ENCODE measurements around the gene SLC16A3. TPM values are rescaled to one million over a fixed set of nuclear protein-coding genes. Genes with fewer than 3 reads are reported as not detected.

The SLC16A3 gene
- total RNA-seq, 1 experiment from 2014 or later, result 249 TPM

GRCh38 chr17:82232322-82232820, 3.5 kb downstream of the SLC16A3 start:
- no peak overlapping the region for H3K27ac ChIP-seq
- H3K4me1 ChIP-seq (replicated peaks), result peaks cover 90% of the 10 kb centered on the region
- no peaks in the 10 kb centered on the region for H3K27me3 ChIP-seq (replicated peaks)
- peaks cover 76% of the 10 kb centered on the region for H3K36me3 ChIP-seq
- no peak for DNase-seq (ENCODE audit: low read depth in 1 of 2, low spot score in 2 of 2)
- H3K9me3 ChIP-seq (replicated peaks), result peaks cover 4% of the 10 kb centered on the region
- H3K4me3 ChIP-seq, result peak overlapping the region; percentile 98

- peaks cover 93% of the 10 kb centered on the region for H3K4me1 ChIP-seq (replicated peaks)
- H3K9me3 ChIP-seq (replicated peaks), result peaks cover 4% of the 10 kb centered on the region
- H3K27me3 ChIP-seq (replicated peaks), result no peaks in the 10 kb centered on the region
- no peak overlapping the region for H3K27ac ChIP-seq
- peaks cover 83% of the 10 kb centered on the region for H3K36me3 ChIP-seq
- no peak overlapping the region for H3K4me3 ChIP-seq
- no peak for DNase-seq (ENCODE audit: low read depth in 1 of 2, low spot score in 2 of 2)
Measured at GRCh38 chr17:82232876-82233785, 4.3 kb downstream of the SLC16A3 start.

DNA sequence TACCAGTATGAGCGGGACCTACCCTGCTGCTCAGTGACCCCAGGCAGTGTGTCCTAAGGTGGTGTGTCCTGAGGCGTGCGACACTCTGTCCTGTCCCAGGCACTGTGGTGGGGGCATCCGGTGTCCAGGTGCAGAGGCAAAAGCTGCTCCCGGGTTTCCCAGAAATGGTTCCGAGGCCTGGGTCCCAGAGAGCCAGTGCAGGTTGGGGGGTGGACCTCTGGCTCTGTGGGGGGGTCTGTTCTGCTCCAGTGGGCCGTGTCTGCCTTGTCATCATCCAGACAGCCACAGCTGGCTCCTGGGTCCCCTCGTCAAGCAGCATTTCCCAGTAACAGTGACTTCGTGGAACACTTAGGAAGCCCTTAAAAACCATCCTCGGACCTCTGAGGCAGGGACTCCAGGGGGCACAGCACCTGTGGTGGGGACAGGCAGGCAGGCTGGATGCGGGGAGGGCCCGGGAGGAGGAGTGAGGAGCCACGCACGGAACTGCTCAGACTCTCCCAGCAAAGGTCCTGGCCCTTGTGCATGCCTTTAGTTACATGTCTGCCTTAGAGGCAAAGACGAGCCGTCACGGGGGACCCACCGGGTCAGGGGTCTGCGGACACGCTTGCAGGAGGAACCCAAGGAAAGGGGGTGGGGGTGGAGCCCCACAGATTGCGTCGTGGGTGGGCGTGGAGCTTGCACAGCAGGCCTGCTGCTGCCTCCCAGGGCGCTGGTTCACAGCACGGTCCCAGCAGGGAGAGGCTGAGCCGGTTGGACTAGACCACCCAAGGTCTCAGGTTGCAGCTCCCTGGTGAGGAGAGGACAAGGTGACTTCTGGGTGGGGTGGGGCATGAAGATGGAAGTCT, 5.6 kb downstream of the SLC16A3 start:
- DNase-seq (ENCODE audit: low read depth in 1 of 2, low spot score in 2 of 2), result peak; percentile 77 to 94
- H3K27ac ChIP-seq, result no peak overlapping the region
- peaks cover 87% of the 10 kb centered on the region for H3K4me1 ChIP-seq (replicated peaks)
- no peak overlapping the region for H3K4me3 ChIP-seq
- H3K27me3 ChIP-seq (replicated peaks), result no peaks in the 10 kb centered on the region
- H3K36me3 ChIP-seq, result peaks cover 88% of the 10 kb centered on the region
- no peaks in the 10 kb centered on the region for H3K9me3 ChIP-seq (replicated peaks)

GRCh38 chr17:82235056-82235774, 6.4 kb downstream of the SLC16A3 start:
- Histone ChIP-seq H3K27me3 (replicated peaks) (no peaks in the 10 kb centered on the region), H3K4me3 (no peak overlapping the region), H3K9me3 (replicated peaks) (no peaks in the 10 kb centered on the region), H3K27ac (no peak overlapping the region), H3K4me1 (replicated peaks) (peaks cover 87% of the 10 kb centered on the region), H3K36me3 (peaks cover 88% of the 10 kb centered on the region)
- no peak for DNase-seq (ENCODE audit: low read depth in 1 of 2, low spot score in 2 of 2)

GRCh38 chr17:82235775-82236141, 6.9 kb downstream of the SLC16A3 start:
- Histone ChIP-seq H3K27ac (no peak overlapping the region), H3K9me3 (replicated peaks) (no peaks in the 10 kb centered on the region), H3K36me3 (peaks cover 88% of the 10 kb centered on the region), H3K27me3 (replicated peaks) (no peaks in the 10 kb centered on the region), H3K4me3 (no peak overlapping the region), H3K4me1 (replicated peaks) (peaks cover 87% of the 10 kb centered on the region)
- DNase-seq (ENCODE audit: low read depth in 1 of 2, low spot score in 2 of 2), result no peak

DNA sequence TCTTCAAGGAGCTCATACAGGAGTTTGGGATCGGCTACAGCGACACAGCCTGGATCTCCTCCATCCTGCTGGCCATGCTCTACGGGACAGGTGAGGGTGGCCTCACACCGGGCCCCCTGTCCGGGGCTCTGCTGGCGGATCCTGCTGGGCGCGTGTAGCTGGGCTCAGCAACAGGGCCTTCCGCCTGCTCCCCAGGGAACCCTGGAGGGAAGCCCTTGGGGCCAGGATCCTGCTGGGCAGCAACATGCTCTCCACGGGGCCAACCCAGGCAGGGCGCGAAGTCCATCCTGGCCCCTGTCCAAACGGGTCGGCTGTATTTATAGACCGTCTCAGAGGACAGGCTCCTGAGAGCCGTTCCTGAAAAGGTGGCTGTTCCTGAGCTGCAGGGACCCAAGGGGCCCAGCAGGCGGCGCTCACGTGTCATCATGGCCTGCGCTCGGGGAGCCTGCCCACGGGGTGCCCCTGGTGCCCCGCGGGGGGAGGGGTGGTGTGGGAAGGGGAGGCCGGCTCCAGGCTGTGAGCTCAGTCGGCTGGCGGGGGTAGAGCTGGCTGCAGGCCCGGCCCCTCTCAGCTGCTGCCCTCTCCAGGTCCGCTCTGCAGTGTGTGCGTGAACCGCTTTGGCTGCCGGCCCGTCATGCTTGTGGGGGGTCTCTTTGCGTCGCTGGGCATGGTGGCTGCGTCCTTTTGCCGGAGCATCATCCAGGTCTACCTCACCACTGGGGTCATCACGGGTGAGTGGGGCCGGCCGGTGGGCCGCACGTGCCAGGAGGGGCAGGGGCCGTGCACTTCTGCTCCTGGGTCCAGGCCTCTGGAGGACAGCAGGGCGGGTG, 7.5 kb downstream of the SLC16A3 start:
- DNase-seq (ENCODE audit: low read depth in 1 of 2, low spot score in 2 of 2), result peak in 1 of 2 experiments; percentile 67
- Histone ChIP-seq H3K4me1 (replicated peaks) (peaks cover 87% of the 10 kb centered on the region), H3K9me3 (replicated peaks) (no peaks in the 10 kb centered on the region), H3K27ac (no peak overlapping the region), H3K27me3 (replicated peaks) (no peaks in the 10 kb centered on the region), H3K4me3 (no peak overlapping the region), H3K36me3 (peaks cover 91% of the 10 kb centered on the region)

GRCh38 chr17:82237083-82237745, 8.4 kb downstream of the SLC16A3 start:
- no peak for DNase-seq (ENCODE audit: low read depth in 1 of 2, low spot score in 2 of 2)
- Histone ChIP-seq H3K9me3 (replicated peaks) (no peaks in the 10 kb centered on the region), H3K4me1 (replicated peaks) (peaks cover 86% of the 10 kb centered on the region), H3K36me3 (peaks cover 90% of the 10 kb centered on the region), H3K4me3 (no peak overlapping the region), H3K27me3 (replicated peaks) (no peaks in the 10 kb centered on the region), H3K27ac (no peak overlapping the region)

GRCh38 chr17:82237746-82238471, 9.1 kb downstream of the SLC16A3 start:
- DNase-seq (ENCODE audit: low read depth in 1 of 2, low spot score in 2 of 2), result no peak

GRCh38 chr17:82238472-82239201, 9.8 kb downstream of the SLC16A3 start:
- H3K4me3 ChIP-seq, result no peak overlapping the region
- no peak for DNase-seq (ENCODE audit: low read depth in 1 of 2, low spot score in 2 of 2)
- no peaks in the 10 kb centered on the region for H3K9me3 ChIP-seq (replicated peaks)
- no peak overlapping the region for H3K27ac ChIP-seq
- H3K27me3 ChIP-seq (replicated peaks), result no peaks in the 10 kb centered on the region
- H3K4me1 ChIP-seq (replicated peaks), result peaks cover 80% of the 10 kb centered on the region
- peaks cover 94% of the 10 kb centered on the region for H3K36me3 ChIP-seq

More at GRCh38 chr17:82237746-82238471, 9.1 kb downstream of the SLC16A3 start:
- Histone ChIP-seq H3K36me3 (peaks cover 93% of the 10 kb centered on the region), H3K9me3 (replicated peaks) (no peaks in the 10 kb centered on the region), H3K27me3 (replicated peaks) (no peaks in the 10 kb centered on the region), H3K27ac (no peak overlapping the region), H3K4me3 (no peak overlapping the region), H3K4me1 (replicated peaks) (peaks cover 88% of the 10 kb centered on the region)

DNA sequence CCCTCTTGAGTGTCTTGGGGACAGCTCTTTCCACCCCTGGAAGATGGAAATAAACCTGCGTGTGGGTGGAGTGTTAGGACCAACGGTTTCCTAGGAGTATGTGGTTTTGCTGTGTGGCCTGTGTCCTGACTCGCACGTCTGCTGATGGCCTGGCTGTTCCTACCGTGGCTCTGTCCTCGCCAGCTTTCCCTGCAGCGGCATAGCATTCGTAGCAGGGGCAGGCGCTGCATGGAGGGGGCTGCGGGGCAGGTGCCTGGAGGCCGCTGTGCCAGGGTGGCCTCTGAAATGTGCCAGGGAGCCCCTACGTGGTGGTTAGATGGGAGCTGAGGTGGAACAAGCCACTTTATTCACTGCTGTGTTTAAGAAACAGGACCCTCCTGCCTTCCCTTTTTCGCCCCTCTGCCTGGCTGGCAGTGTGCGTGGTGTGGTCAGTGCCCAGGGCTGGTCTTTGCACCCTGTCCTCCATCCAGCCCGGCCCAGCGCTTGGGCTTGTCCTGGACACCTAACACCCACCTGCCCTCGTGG, 10.6 kb downstream of the SLC16A3 start:
- Histone ChIP-seq H3K9me3 (replicated peaks) (no peaks in the 10 kb centered on the region), H3K4me3 (no peak overlapping the region), H3K27me3 (replicated peaks) (no peaks in the 10 kb centered on the region), H3K27ac (no peak overlapping the region), H3K4me1 (replicated peaks) (peaks cover 74% of the 10 kb centered on the region), H3K36me3 (peaks cover 97% of the 10 kb centered on the region)
- DNase-seq (ENCODE audit: low read depth in 1 of 2, low spot score in 2 of 2), result no peak

- H3K36me3 ChIP-seq, result peaks cover 97% of the 10 kb centered on the region
Measured at GRCh38 chr17:82239926-82240505, 11.2 kb downstream of the SLC16A3 start.

More at GRCh38 chr17:82239926-82240505, 11.2 kb downstream of the SLC16A3 start:
- H3K9me3 ChIP-seq (replicated peaks), result no peaks in the 10 kb centered on the region
- no peak overlapping the region for H3K4me3 ChIP-seq
- peaks cover 68% of the 10 kb centered on the region for H3K4me1 ChIP-seq (replicated peaks)
- no peak overlapping the region for H3K27ac ChIP-seq
- H3K27me3 ChIP-seq (replicated peaks), result no peaks in the 10 kb centered on the region
- DNase-seq (ENCODE audit: low read depth in 1 of 2, low spot score in 2 of 2), result no peak

Measured in SJSA1 (cell line).